Lower lobe of right lung (tissue), 2 donors: ENCODE data around the gene FITM1. TPM values are rescaled to one million over a fixed set of nuclear protein-coding genes. Genes with fewer than 3 reads are reported as not detected.

Experiments used
- ATAC-seq, 2 donors: fragments of 200-7000 bp; cut with Tn5 transposase; one replicate each; pipeline ENCODE4 v1.9.1; 2020 to 2022; ENCODE audit warnings: mild to moderate bottlenecking in 2 of 2, moderate library complexity in 2 of 2
- DNase-seq: peaks from one replicate; pipeline ENCODE4 v3.0.0-alpha.2; 2020
- H3K27ac ChIP-seq: fragments of 200-600 bp; one replicate; pipeline ENCODE4 v1.8.0; 2022
- H3K27me3 ChIP-seq: fragments of 200-600 bp; one replicate; pipeline ENCODE4 v1.8.0; 2022; ENCODE audit warnings: low read depth
- H3K36me3 ChIP-seq: fragments of 200-600 bp; one replicate; pipeline ENCODE4 v1.8.0; 2022; ENCODE audit warnings: mild to moderate bottlenecking
- H3K4me1 ChIP-seq: fragments of 200-600 bp; one replicate; pipeline ENCODE4 v1.8.0; 2022
- H3K4me3 ChIP-seq: fragments of 200-600 bp; one replicate; pipeline ENCODE4 v1.8.0; 2022; ENCODE audit warnings: mild to moderate bottlenecking
- H3K9me3 ChIP-seq: fragments of 200-600 bp; one replicate; pipeline ENCODE4 v1.8.0; 2022
- CTCF ChIP-seq: fragments of 200-600 bp; IDR thresholded peaks from one replicate; pipeline ENCODE4 v1.8.0; 2022; ENCODE audit warnings: antibody characterized with exemption, mild to moderate bottlenecking
- intact Hi-C: fragments of 100-400 bp; cut with DNase I; formaldehyde crosslinking; loops from one replicate; pipeline ENCODE4 v1.11.0; 2022
- long read RNA-seq: library from polyadenylated mRNA; unstranded; transcript quantifications from one replicate; pipeline ENCODE4 v2.0.0, GENCODE V29; 2021
- total RNA-seq: library from RNA; stranded (reverse); fragmentation: NEBNext Ultra II Directional; extraction: Animal tissue kit (Norgen Biotek cat#: 25700); gene quantifications from one replicate; pipeline ENCODE4 v1.2.1, GENCODE V29; 2021
- donor health status: DM: no; HTN: yes; CAD: no; lungs with severe emphysema.

FITM1 gene
- 0.97 TPM for total RNA-seq
- long read RNA-seq, partial matches to known transcripts: 0 of 1 reads
- long read RNA-seq, other reads (novel, unspliced or antisense): 0 of 1 reads

GRCh38 chr14:24130380-24130716 lies at the start of gene FITM1:
Gene FITM1, plus strand, starts transcription at chr14:24130659. Its CDS starts 905 bp downstream, at chr14:24131564.
- Histone ChIP-seq H3K4me3 (no peak within 1 kb of the TSS), H3K27ac (peak within 1 kb of the TSS; percentile 72), H3K9me3 (no peaks in the 10 kb centered on the region), H3K4me1 (peaks cover 8% of the 10 kb centered on the region), H3K27me3 (no peaks in the 10 kb centered on the region), H3K36me3 (no peaks in the 10 kb centered on the region)
- no peak for DNase-seq
- intact Hi-C loops: no loop called here
- ATAC-seq: no peak
- no peak for TF ChIP-seq CTCF

GRCh38 chr14:24080888-24081738 lies 49.3 kb upstream of the FITM1 start:
- ATAC-seq: peak; percentile 93 to 96
- peaks cover 23% of the 10 kb centered on the region for H3K27me3 ChIP-seq
- DNase-seq: peak; percentile 82
- H3K27ac ChIP-seq: peak overlapping the region; percentile 83
- H3K4me3 ChIP-seq: peak overlapping the region; percentile 69
- no peaks in the 10 kb centered on the region for H3K36me3 ChIP-seq
- intact Hi-C loops: no loop called here
- TF ChIP-seq CTCF: no peak
- H3K4me1 ChIP-seq: peaks cover 14% of the 10 kb centered on the region
- no peaks in the 10 kb centered on the region for H3K9me3 ChIP-seq

GRCh38 chr14:24081739-24082211 lies 48.7 kb upstream of the FITM1 start:
- intact Hi-C loops: no loop called here
- no peaks in the 10 kb centered on the region for H3K9me3 ChIP-seq
- no peak for ATAC-seq
- H3K27ac ChIP-seq: peak overlapping the region; percentile 83
- H3K36me3 ChIP-seq: no peaks in the 10 kb centered on the region
- TF ChIP-seq CTCF: no peak
- no peak for DNase-seq
- peaks cover 14% of the 10 kb centered on the region for H3K4me1 ChIP-seq
- peak overlapping the region; percentile 69 for H3K4me3 ChIP-seq
- peaks cover 23% of the 10 kb centered on the region for H3K27me3 ChIP-seq

GRCh38 chr14:24082411-24083080 lies 47.9 kb upstream of the FITM1 start:
- no peak for ATAC-seq
- no peak overlapping the region for H3K27ac ChIP-seq
- H3K9me3 ChIP-seq: no peaks in the 10 kb centered on the region

GRCh38 chr14:24083462-24083861 lies 47.0 kb upstream of the FITM1 start:
- no peak for DNase-seq
- Histone ChIP-seq H3K27ac (no peak overlapping the region), H3K27me3 (peaks cover 23% of the 10 kb centered on the region)

More at GRCh38 chr14:24082411-24083080, 47.9 kb upstream of the FITM1 start:
- Histone ChIP-seq H3K4me1 (peaks cover 14% of the 10 kb centered on the region), H3K36me3 (no peaks in the 10 kb centered on the region), H3K27me3 (peaks cover 23% of the 10 kb centered on the region), H3K4me3 (no peak overlapping the region)
- intact Hi-C loops: no loop called here
- TF ChIP-seq CTCF: no peak
- peak; percentile 29 for DNase-seq

More at GRCh38 chr14:24083462-24083861, 47.0 kb upstream of the FITM1 start:
- Histone ChIP-seq H3K4me3 (no peak overlapping the region), H3K4me1 (peaks cover 14% of the 10 kb centered on the region), H3K36me3 (no peaks in the 10 kb centered on the region), H3K9me3 (no peaks in the 10 kb centered on the region)
- no peak for TF ChIP-seq CTCF
- no peak for ATAC-seq
- intact Hi-C loops: no loop called here
